ENCODE measurements around the gene PPARG.

Gene PPARG

GRCh38 chr3:12399226-12399625, 110.4 kb downstream of the PPARG start:
- CTCF ChIA-PET = no interaction called here
- H3K27ac ChIP-seq = no peak overlapping the region
- POLR2A ChIA-PET (ENCODE audit: low non-redundant PET) = no interaction called here
- no peak for DNase-seq (ENCODE audit: low spot score)
- TF ChIP-seq CTCF (conservative IDR thresholded peaks at IDR 0.05; ENCODE audit: low read depth) = no peak

- CTCF ChIA-PET = interaction anchor here (0.6 kb wide), 2 partner anchors 64 to 76 kb away, joined by 4 to 7 read pairs; no protein-coding TSS in a partner anchor
- no peak for DNase-seq (ENCODE audit: low spot score)
- H3K27ac ChIP-seq = no peak overlapping the region
- POLR2A ChIA-PET (ENCODE audit: low non-redundant PET) = no interaction called here
- TF ChIP-seq CTCF (conservative IDR thresholded peaks at IDR 0.05; ENCODE audit: low read depth) = no peak
Measured at GRCh38 chr3:12400616-12401194, 111.8 kb downstream of the PPARG start.

- CTCF ChIA-PET = interaction anchor here (0.6 kb wide), 1 partner anchor 64 kb away, joined by 7 read pairs; no protein-coding TSS in a partner anchor
- DNase-seq (ENCODE audit: low spot score) = no peak
- no peak overlapping the region for H3K27ac ChIP-seq
- POLR2A ChIA-PET (ENCODE audit: low non-redundant PET) = no interaction called here
- TF ChIP-seq CTCF (conservative IDR thresholded peaks at IDR 0.05; ENCODE audit: low read depth) = no peak
Measured at GRCh38 chr3:12401208-12401607, 112.3 kb downstream of the PPARG start.

GRCh38 chr3:12405432-12406272, 116.8 kb downstream of the PPARG start:
- peak; percentile 42 for DNase-seq (ENCODE audit: low spot score)
- no peak overlapping the region for H3K27ac ChIP-seq
- ChIA-PET CTCF (no interaction called here), POLR2A (ENCODE audit: low non-redundant PET) (no interaction called here)
- TF ChIP-seq CTCF (conservative IDR thresholded peaks at IDR 0.05; ENCODE audit: low read depth) = no peak

- CTCF ChIA-PET = no interaction called here
Measured at GRCh38 chr3:12408984-12409683, 120.3 kb downstream of the PPARG start.

More at GRCh38 chr3:12408984-12409683, 120.3 kb downstream of the PPARG start:
- TF ChIP-seq CTCF (conservative IDR thresholded peaks at IDR 0.05; ENCODE audit: low read depth) = no peak
- no peak for DNase-seq (ENCODE audit: low spot score)
- no peak overlapping the region for H3K27ac ChIP-seq
- POLR2A ChIA-PET (ENCODE audit: low non-redundant PET) = no interaction called here
